Measurements from ENCODE around the gene XKRX.

XKRX gene

DNA sequence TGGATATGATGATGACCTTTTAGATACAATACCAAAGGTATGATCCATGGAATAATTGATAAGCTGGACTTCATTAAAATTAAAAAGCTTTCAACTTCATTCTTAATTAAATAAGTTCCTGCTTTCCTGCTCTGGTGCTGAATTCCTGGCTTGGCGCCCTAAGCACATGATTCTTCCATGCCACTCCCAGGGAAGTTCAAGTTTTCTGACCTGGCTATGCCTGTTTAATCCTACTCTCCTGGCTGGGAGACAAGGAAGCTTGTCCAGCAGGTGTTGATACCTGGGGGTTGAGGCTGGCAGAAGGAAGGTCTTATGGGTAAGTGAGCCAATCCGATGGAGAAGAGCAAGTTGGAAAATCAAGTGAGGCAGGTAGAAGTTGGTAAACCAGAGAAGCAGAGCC is 24.3 kb downstream of the XKRX start:
- no peak overlapping the region for H3K27ac ChIP-seq
- TF ChIP-seq, protein P1, sequence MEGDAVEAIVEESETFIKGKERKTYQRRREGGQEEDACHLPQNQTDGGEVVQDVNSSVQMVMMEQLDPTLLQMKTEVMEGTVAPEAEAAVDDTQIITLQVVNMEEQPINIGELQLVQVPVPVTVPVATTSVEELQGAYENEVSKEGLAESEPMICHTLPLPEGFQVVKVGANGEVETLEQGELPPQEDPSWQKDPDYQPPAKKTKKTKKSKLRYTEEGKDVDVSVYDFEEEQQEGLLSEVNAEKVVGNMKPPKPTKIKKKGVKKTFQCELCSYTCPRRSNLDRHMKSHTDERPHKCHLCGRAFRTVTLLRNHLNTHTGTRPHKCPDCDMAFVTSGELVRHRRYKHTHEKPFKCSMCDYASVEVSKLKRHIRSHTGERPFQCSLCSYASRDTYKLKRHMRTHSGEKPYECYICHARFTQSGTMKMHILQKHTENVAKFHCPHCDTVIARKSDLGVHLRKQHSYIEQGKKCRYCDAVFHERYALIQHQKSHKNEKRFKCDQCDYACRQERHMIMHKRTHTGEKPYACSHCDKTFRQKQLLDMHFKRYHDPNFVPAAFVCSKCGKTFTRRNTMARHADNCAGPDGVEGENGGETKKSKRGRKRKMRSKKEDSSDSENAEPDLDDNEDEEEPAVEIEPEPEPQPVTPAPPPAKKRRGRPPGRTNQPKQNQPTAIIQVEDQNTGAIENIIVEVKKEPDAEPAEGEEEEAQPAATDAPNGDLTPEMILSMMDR (IDR thresholded peaks at IDR 0.05) = no peak
- no peak for TF ChIP-seq ZFX (IDR thresholded peaks at IDR 0.05; ENCODE audit: borderline replicate concordance)

DNA sequence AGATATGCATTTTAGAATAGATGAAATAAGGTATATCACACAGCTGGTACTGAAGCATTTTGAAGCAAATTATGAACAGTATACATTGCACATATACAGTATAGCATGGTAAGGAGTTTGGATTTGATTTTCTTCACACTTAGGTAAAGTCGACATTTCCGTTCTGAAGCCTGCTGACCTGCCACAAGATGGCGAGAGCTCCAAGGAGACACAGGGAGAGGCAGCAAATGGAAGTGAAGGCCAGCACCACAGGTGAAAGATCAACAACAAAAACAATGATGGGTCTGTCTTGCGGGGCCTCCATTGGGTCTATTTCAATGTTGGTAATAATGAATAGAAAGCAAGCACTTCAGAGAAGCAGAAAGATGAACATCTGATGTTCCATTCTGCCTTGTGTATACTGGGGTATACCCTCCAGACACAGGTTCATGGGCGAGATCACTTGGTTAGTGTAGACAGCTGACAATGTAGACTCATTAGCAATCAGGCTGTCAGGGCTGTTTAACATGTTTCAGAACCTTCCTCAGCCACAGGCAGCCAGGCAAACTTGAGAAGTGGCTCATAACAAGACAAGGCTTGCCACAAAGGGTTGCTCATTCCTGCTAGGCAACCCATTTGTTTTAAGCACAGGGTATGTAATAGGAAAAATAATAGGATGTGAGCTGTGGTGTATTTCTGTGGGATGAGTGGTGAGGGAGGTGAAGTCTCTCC is 33.2 kb downstream of the XKRX start:
- TF ChIP-seq ZFX (IDR thresholded peaks at IDR 0.05; ENCODE audit: borderline replicate concordance) = no peak
- TF ChIP-seq, protein P1 (IDR thresholded peaks at IDR 0.05) = peak; percentile 63
- no peak overlapping the region for H3K27ac ChIP-seq

- no peak overlapping the region for H3K27ac ChIP-seq
- TF ChIP-seq ZFX (IDR thresholded peaks at IDR 0.05; ENCODE audit: borderline replicate concordance) = no peak
- TF ChIP-seq, protein P1 (IDR thresholded peaks at IDR 0.05) = no peak
Measured at GRCh38 chrX:100883654-100884053, 45.1 kb downstream of the XKRX start.

DNA sequence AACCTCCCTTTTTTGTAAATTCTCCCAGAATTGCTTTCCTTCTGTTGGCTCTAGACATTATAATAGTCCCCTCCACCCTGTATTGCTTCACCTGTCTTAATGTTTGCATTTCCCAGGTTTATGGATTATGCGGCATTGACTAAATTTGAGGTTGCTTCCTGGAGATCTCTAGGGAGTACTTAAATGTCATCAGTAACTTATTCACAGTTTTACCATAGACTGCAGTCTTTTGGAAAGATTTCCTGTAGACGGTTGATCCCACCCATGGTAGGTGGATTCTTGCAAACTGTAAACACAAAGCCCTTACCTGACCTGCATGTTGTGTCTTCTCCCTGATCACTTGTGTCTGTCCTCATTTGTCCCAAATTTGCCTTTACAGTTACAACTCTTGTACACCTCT is 48.3 kb downstream of the XKRX start:
- no peak overlapping the region for H3K27ac ChIP-seq
- TF ChIP-seq, protein P1 (IDR thresholded peaks at IDR 0.05) = no peak
- TF ChIP-seq ZFX (IDR thresholded peaks at IDR 0.05; ENCODE audit: borderline replicate concordance) = no peak

DNA sequence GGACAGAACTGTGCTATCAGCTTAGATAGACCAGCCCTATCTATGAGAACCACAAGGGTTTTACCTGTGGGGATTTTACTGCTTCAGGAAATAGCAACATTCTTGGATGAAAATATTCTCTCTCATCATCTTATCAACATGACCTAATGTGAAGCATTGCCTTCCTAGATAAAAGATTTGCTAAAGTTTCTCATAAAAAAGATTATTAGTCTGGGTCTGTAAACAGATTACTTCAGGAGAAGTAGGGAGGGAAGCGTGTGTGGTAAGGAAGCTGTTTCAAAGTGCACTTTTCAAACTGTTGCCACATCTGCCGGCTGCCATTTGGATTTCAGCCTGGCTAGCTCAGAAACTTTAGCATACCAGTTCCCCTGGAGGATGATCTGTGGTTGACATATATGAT is 54.4 kb downstream of the XKRX start, which contains the start of gene NOX1:
TSS of gene NOX1 (minus strand) at position 35 of the 400 bp plus-strand sequence. CDS start 220 bp downstream, outside the sequence.
- TF ChIP-seq, protein P1 (IDR thresholded peaks at IDR 0.05) = no peak
- no peak for TF ChIP-seq ZFX (IDR thresholded peaks at IDR 0.05; ENCODE audit: borderline replicate concordance)
- no peak within 1 kb of the TSS for H3K27ac ChIP-seq

GRCh38 chrX:100871594-100872560 is 56.8 kb downstream of the XKRX start:
- no peak overlapping the region for H3K27ac ChIP-seq
- no peak for TF ChIP-seq ZFX (IDR thresholded peaks at IDR 0.05; ENCODE audit: borderline replicate concordance)

DNA sequence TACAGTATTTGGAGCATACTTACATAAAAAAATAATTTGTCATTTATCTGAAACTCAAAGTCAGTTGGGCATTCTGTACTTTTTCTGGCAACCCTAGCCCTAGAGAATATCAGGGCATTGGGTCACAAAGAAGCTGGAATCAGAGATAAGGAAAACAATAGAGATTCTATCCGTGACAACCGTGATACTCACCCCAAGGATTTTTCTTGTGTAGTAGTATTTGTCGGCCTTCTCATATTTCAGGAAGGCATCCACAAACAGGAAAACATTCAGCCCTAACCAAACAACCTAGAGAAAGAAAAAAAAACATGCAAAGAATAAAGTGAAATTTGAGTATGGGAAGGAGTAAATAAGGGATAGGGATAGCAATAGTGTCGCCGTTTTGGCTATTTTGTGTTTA is 58.2 kb downstream of the XKRX start:
- no peak for TF ChIP-seq ZFX (IDR thresholded peaks at IDR 0.05; ENCODE audit: borderline replicate concordance)
- TF ChIP-seq, protein P1 (IDR thresholded peaks at IDR 0.05) = no peak
- H3K27ac ChIP-seq = no peak overlapping the region

All from 22Rv1 (cell line).